GM18499 (cell line): ENCODE results near the gene CCNY.

ENCODE experiments used
- ATAC-seq: cut with Tn5 transposase; IDR thresholded peaks from one replicate; pipeline ENCODE4 v1.9.1; 2021; ENCODE audit warnings: moderate number of reproducible peaks; ENCODE audit not compliant: insufficient read depth, unreplicated experiment

The CCNY gene

GRCh38 chr10:35569111-35569707 lies 232.9 kb downstream of the CCNY start:
- no peak for ATAC-seq

- no peak for ATAC-seq
These were observed 233.5 kb downstream of the CCNY start for GRCh38 chr10:35569836-35570235.

- ATAC-seq: no peak
These were observed 234.1 kb downstream of the CCNY start for GRCh38 chr10:35570397-35570796.

- ATAC-seq: no peak
These were observed 236.3 kb downstream of the CCNY start for GRCh38 chr10:35572583-35572982.

- ATAC-seq: no peak
These were observed 237.5 kb downstream of the CCNY start for GRCh38 chr10:35573796-35574195.

- no peak for ATAC-seq
These were observed 238.6 kb downstream of the CCNY start for GRCh38 chr10:35574924-35575352.

GRCh38 chr10:35575640-35576039 lies 239.3 kb downstream of the CCNY start:
- ATAC-seq: no peak

GRCh38 chr10:35576730-35577129 lies 240.4 kb downstream of the CCNY start:
- no peak for ATAC-seq

GRCh38 chr10:35577926-35578617 lies 241.8 kb downstream of the CCNY start:
- ATAC-seq: no peak

- ATAC-seq: no peak
These were observed 242.3 kb downstream of the CCNY start for GRCh38 chr10:35578618-35578956.

GRCh38 chr10:35579116-35579515 lies 242.8 kb downstream of the CCNY start:
- no peak for ATAC-seq

- ATAC-seq: no peak
These were observed 243.6 kb downstream of the CCNY start for GRCh38 chr10:35579726-35580422.

- ATAC-seq: no peak
These were observed 244.1 kb downstream of the CCNY start for GRCh38 chr10:35580423-35580770.

GRCh38 chr10:35581655-35582054 lies 245.3 kb downstream of the CCNY start:
- ATAC-seq: no peak

- no peak for ATAC-seq
These were observed 248.6 kb downstream of the CCNY start for GRCh38 chr10:35584946-35585345.

- ATAC-seq: no peak
These were observed 249.0 kb downstream of the CCNY start for GRCh38 chr10:35585356-35585755.

- no peak for ATAC-seq
These were observed 249.7 kb downstream of the CCNY start for GRCh38 chr10:35585903-35586535.

- no peak for ATAC-seq
These were observed 252.5 kb downstream of the CCNY start for GRCh38 chr10:35588836-35589235.

GRCh38 chr10:35592441-35592840 lies 256.1 kb downstream of the CCNY start:
- no peak for ATAC-seq

- no peak for ATAC-seq
These were observed 258.1 kb downstream of the CCNY start for GRCh38 chr10:35594115-35595079.
